Measurements from ENCODE around the gene MT1H. TPM values are rescaled to one million over a fixed set of nuclear protein-coding genes. Genes with fewer than 3 reads are reported as not detected.
"Not testable (repeated sequence)": the region's sequence is repeated elsewhere in the genome, so short reads cannot be mapped to it uniquely, and the experiment has no call there.

The MT1H gene
- polyA plus RNA-seq (2013, experiment 1 of 2; ENCODE audit: insufficient read length) = not detected
- polyA plus RNA-seq (2013, experiment 2 of 2; ENCODE audit: insufficient read length) = not detected

DNA sequence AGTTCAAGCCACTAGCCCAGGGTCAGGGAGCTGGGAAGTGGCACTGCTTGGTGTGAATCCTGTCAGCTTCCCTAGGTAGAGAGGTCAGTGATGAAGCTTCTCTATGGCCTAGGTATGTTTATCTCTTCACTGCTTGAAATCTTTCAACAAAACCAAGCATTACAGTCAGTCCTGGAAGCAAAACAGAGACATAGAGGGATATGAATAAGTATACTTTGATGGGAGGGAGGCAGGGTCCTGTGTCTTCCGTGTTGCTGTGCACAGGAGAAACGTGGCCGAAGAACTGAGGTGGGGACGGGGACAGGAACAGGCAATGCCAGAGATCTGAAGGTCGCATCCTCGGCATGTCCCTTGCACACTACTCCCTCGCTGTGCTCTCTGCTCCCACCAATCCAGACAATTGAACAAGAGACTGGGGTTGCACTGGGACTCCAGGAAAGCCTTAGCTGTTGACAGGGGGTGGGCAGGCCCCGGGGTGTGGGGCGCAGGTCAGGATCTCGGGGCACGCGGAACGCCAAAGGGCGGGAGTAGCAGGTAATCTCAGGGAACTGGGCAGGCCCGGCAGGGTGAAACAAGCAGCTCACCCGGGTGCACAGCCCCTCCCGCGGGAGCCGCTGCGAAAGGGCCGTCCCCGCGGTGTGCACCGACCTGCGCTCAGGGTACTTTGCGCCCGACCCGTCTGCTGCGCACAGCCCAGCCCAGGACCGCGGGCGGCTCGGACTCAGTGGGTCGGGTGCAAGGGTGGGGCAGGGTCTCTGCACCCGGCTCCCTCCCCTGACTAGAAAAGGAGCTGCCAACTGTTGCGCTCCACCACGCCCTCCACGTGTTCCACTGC is at the start of gene MT1H:
MT1H (plus strand) TSS at position 810 of the 835 bp plus-strand sequence. CDS start 71 bp downstream, outside the sequence.
- no peak for DNase-seq

DNA sequence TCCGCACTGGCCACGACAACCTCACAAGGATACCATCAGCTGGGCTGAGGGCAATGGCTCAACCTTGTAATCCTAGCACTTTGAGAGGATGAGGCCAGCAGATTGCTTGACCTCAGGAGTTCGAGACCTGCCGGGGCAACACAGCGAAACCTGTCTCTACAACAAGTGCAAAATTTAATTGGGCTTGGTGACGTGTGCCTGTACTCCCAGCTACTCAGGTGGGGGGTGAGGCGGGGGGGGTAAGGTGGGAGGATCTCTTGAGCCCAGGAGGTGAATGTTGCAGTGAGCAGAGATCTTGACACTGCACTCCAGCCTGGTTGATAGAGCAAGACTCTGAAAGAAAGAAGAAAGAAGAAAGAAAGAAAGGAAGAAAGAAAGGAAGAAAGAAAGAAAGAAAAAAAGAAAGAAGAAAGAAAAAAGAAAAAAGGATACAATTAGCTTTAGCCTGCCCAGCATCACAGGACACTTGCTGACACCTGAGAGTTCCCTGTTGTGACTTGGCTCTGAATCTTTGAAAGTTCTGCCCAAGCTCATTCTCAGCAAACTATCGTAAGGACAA is 49.2 kb upstream of the MT1H start:
- DNase-seq = no peak

GRCh38 chr16:56621665-56622445 is 47.8 kb upstream of the MT1H start:
- not testable (repeated sequence) for DNase-seq

- DNase-seq = not testable (repeated sequence)
Measured at GRCh38 chr16:56623184-56623583, 46.4 kb upstream of the MT1H start.

DNA sequence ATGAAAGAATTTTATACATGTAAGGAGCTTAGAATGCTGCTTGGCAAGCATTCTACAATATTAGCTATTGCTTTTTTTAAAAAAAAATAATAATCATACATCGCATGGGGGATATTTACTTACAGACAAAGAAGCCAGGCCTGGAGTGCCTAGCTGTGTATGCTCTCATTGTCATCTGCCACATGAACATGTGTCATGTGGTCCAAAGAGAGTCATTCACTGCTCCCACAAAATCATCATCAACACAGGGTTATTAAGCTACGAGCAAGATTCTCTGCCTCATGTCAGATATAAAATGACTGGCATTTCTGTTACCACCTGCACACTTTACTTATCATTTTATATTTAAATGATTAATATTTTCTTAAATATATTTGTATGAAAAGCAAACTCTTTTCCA is 46.0 kb upstream of the MT1H start:
- DNase-seq = no peak

GRCh38 chr16:56625140-56625942 is 44.3 kb upstream of the MT1H start, which contains the start of gene MT1E:
TSS of gene MT1E (plus strand) at chr16:56625781. CDS start at chr16:56625852, 71 bp downstream.
- peak; percentile 86 for DNase-seq

GRCh38 chr16:56625943-56626654 is 43.5 kb upstream of the MT1H start:
- DNase-seq = peak; percentile 64

GRCh38 chr16:56626685-56627084 is 42.9 kb upstream of the MT1H start:
- DNase-seq = no peak

DNA sequence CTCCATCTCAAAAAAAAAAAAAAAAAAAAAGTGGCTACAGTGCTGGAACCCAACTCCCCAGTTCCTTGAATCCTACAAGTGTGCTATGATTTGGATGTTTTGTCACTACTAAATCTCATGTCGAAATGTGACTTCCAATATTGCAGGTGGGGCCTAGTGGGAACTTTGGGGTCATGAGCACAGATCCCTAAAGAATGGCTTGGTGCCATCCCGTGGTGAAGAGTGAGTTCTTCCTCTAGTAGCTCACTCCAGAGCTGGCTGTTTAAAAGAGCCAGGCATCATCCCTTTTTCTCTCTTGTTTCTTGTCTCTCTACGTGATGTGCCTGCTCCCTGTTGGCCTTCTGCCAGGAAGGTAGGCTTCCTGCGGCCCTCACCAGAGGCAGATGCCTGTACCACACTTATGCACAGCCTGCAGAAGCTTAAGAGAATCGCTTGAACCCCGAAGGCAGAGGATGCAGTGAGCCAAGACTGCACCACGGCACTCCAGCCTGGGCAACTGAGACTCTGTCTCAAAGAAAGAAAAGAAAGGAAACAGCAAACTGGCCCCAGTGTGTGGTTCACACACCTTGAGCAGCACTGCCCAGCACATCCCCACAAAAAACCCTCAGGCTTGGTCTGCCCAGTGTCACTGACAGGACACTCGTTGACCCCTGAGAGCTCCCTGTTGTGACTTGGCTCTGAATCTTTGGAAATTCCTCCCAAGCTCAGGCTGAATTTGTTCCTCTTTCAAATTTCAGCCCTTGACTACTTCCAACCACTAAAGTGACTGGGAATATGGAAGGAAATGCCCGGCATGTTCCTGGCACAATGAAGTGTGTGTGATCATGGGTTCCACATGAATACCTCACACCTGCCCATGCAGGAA is 40.9 kb upstream of the MT1H start:
- DNase-seq = no peak

DNA sequence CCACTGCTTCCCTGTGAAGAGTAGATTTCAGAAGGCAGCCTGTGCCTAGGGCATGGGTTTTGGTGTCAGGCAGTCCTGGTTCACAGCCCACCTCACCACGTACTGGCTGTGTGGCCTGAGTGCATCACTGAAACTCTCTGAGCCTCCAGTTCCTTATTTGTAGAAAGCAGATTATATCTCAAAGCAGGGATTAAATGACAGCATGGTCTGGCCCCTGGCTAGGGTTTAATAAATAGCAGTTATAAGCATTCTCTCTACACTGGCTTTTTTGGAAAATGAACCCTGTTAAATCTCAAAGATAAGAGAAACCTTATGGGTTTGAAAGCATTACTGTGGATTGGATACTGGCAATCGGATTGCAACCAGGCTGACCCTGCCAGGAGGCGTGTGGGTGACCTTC is 40.1 kb upstream of the MT1H start:
- no peak for DNase-seq

DNA sequence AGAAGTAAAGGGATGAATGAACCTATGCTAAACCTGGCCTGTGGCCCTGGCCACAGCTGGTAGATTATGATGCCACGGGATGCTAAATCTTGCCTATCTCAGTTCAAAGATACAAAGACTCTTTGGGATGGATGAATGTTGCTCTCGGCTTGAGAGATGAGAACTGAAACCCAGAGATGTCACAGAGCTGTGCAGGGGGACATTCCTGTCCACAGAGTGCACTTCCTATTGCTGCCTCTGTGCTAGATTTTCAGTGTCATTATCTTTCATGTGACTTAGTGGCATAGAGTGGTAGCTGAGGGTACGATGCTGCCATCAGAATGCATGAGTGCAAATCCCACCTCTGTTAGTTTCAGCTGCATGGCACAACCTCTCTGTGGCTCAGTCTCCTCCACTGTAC is 39.5 kb upstream of the MT1H start:
- no peak for DNase-seq

- DNase-seq = no peak
Measured at GRCh38 chr16:56631197-56631596, 38.4 kb upstream of the MT1H start.

DNA sequence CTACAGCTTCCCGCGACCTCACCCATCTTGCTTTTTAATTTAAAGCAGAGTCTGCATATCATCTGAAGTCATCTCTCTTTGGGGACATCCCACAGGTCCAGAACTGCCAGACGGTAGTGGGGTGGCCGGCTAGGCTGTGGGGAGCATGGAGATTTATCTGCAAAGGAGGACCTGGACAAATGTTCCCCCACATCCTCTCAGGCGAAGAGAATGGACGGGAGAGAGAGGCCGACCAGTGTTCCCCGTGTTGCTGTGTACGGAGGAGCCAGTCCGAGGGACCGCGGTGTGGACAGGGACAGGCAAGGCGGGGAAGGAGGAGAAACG is 37.8 kb upstream of the MT1H start:
- DNase-seq = no peak

GRCh38 chr16:56632156-56632847 is 37.3 kb upstream of the MT1H start, which contains the start of gene MT1M:
TSS of gene MT1M (plus strand) at chr16:56632659. CDS start at chr16:56632732, 73 bp downstream.
- DNase-seq = no peak

GRCh38 chr16:56632848-56633365 is 36.7 kb upstream of the MT1H start:
- no peak for DNase-seq

DNA sequence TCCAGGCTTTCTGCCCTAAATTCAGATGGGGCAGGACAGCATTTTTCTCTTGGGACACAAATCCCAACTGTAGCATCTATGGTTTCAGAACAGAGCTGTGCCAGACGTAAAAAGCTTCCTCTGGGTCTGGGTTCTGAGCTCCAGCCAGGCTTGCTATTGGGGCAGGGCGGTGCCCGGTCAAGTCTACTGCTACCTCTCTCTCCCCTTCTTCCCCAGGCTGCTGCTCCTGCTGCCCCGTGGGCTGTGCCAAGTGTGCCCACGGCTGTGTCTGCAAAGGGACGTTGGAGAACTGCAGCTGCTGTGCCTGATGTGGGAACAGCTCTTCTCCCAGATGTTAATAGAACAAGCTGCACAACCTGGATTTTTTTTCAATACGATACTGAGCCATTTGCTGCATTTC is 36.1 kb upstream of the MT1H start:
- DNase-seq = no peak

DNA sequence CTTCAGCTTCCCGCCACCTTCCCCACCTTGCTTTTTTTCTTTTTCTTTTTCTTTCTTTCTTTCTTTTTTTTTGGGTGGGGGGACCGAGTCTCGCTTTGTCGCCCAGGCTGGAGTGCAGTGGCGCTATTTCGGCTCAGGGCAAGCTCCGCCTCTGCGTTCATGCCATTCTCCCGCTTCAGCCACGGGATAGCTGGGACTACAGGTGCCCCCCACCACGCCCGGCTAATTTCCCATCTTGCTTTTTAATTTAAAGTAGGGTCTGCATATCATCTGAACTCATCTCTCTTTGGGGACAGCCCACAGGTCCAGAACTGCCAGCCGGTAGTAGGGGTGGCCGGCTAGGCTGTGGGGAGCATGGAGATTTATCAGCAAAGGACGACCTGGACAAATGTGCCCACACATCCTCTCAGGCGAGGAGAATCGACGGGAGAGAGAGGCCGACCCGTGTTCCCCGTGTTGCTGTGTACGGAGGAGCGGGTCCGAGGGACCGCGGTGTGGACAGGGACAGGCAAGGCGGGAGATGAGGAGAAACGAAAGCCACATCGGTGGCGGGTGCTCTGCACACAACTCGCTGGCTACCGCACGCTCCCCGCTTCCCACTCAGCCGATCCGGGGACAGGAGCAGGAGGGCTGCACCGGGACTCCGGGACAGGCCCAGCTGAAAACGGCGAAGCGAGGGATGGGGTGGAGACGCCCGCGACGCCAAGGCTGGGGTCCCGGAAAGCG is 34.7 kb upstream of the MT1H start:
- DNase-seq = no peak

DNA sequence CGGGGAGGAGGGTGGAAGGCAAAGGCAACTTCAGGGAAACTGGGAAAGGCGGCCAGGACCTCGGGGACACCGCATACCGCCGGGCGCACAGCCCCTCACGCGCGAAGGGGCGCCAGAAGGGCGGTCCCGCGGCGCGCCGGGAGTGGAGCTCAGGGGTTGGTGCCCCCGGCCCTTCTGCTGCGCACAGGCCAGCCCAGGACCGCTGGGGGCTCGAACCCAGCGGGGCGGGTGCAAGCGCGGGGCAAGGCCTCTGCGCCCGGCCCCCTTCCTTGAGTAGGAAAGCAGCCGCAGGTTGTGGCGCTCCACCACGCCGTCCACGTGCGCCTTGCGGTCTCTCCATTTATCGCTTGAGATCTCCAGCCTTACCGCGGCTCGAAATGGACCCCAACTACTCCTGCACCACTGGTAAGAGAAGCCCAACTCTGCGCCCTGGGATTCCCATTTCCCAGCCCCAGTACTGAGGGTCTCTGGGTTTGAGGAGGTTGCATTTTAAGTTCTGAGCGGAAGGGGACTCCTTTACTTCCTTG is 34.1 kb upstream of the MT1H start:
- DNase-seq = no peak

Data from fibroblast of skin of abdomen (primary cell).